NCI-H2029 treated with DMSO at 0.1 percent for 48 hours (cell line): ENCODE measurements around the gene CHSY1.

Experiments used
- DNase-seq: peaks from one replicate; lab custom pipeline; 2025; lab: John Stamatoyannopoulos, UW

Gene CHSY1

GRCh38 chr15:101170568-101171350, 81.1 kb downstream of the CHSY1 start:
- no peak for DNase-seq

GRCh38 chr15:101169495-101170071, 82.3 kb downstream of the CHSY1 start:
- no peak for DNase-seq

- DNase-seq = no peak
These were observed 82.9 kb downstream of the CHSY1 start for GRCh38 chr15:101168898-101169494.

GRCh38 chr15:101168463-101168824, 83.4 kb downstream of the CHSY1 start:
- no peak for DNase-seq

GRCh38 chr15:101167753-101168462, 83.9 kb downstream of the CHSY1 start:
- DNase-seq = no peak

- no peak for DNase-seq
These were observed 84.5 kb downstream of the CHSY1 start for GRCh38 chr15:101167411-101167752.

- no peak for DNase-seq
These were observed 85.9 kb downstream of the CHSY1 start for GRCh38 chr15:101165905-101166471.

- peak; percentile 33 for DNase-seq
These were observed 89.0 kb downstream of the CHSY1 start for GRCh38 chr15:101162701-101163483.

GRCh38 chr15:101161656-101162055, 90.2 kb downstream of the CHSY1 start:
- no peak for DNase-seq

- DNase-seq = no peak
These were observed 91.7 kb downstream of the CHSY1 start for GRCh38 chr15:101159936-101160815.

- DNase-seq = no peak
These were observed 92.5 kb downstream of the CHSY1 start for GRCh38 chr15:101159096-101159935.

- DNase-seq = no peak
These were observed 93.4 kb downstream of the CHSY1 start for GRCh38 chr15:101158166-101159095.

- no peak for DNase-seq
These were observed 94.1 kb downstream of the CHSY1 start for GRCh38 chr15:101157721-101158120.

- no peak for DNase-seq
These were observed 95.2 kb downstream of the CHSY1 start for GRCh38 chr15:101156509-101157159.

GRCh38 chr15:101156061-101156460, 95.8 kb downstream of the CHSY1 start:
- no peak for DNase-seq

GRCh38 chr15:101153801-101154656, 97.8 kb downstream of the CHSY1 start:
- DNase-seq = no peak

GRCh38 chr15:101152914-101153313, 98.9 kb downstream of the CHSY1 start:
- DNase-seq = no peak
